Epidermal melanocyte (primary cell): Measurements from ENCODE around the gene TMC3.

ENCODE experiments used
- DNase-seq: peaks from one replicate; pipeline ENCODE4 v3.0.0; 2011; ENCODE audit warnings: low spot score; ENCODE audit not compliant: insufficient read length

The TMC3 gene

GRCh38 chr15:81281456-81281735 lies 92.6 kb downstream of the TMC3 start:
- no peak for DNase-seq
